Neutrophil (primary cell): ENCODE results near the gene TBCEL.

Experiments
- H3K27ac ChIP-seq: fragments of 200-600 bp; sonication (generic); 2 replicates; pipeline ENCODE4 v1.5.1; 2016; ENCODE audit warnings: mild to moderate bottlenecking, moderate library complexity
- H3K27me3 ChIP-seq: fragments of 200-600 bp; sonication (generic); 2 replicates; pipeline ENCODE4 v1.6.0; 2016; ENCODE audit warnings: mild to moderate bottlenecking
- H3K36me3 ChIP-seq: fragments of 200-600 bp; sonication (generic); 2 replicates; pipeline ENCODE4 v1.5.1; 2017
- H3K4me1 ChIP-seq, 2 experiments: fragments of 200-600 bp in 1 of 2; sonication (generic) in 1 of 2; 1 replicate in 1 of 2; 2 replicates in 1 of 2; pipeline versions ENCODE4 v1.5.1 to v1.6.1; 2013 to 2016; ENCODE audit warnings: low read depth in 1 of 2, low read length in 1 of 2, mild to moderate bottlenecking in 1 of 2, moderate library complexity in 1 of 2; ENCODE audit not compliant: control insufficient read depth in 1 of 2, insufficient read depth in 1 of 2
- H3K4me3 ChIP-seq, 2 experiments: fragments of 200-600 bp in 1 of 2; sonication (generic) in 1 of 2; 1 replicate in 1 of 2; 2 replicates in 1 of 2; pipeline ENCODE4 v1.5.1; 2013 to 2016; ENCODE audit warnings: low read depth in 1 of 2, low read length in 1 of 2, mild to moderate bottlenecking in 1 of 2, moderate library complexity in 1 of 2
- H3K9me3 ChIP-seq: fragments of 200-600 bp; sonication (generic); 2 replicates; pipeline ENCODE4 v1.5.1; 2016
- TF ChIP-seq, protein P1 (sequence below): fragments of 200-600 bp; sonication (generic); IDR thresholded peaks from 2 replicates; pipeline ENCODE4 v1.5.1; 2016; ENCODE audit warnings: antibody characterized with exemption

TBCEL gene

DNA sequence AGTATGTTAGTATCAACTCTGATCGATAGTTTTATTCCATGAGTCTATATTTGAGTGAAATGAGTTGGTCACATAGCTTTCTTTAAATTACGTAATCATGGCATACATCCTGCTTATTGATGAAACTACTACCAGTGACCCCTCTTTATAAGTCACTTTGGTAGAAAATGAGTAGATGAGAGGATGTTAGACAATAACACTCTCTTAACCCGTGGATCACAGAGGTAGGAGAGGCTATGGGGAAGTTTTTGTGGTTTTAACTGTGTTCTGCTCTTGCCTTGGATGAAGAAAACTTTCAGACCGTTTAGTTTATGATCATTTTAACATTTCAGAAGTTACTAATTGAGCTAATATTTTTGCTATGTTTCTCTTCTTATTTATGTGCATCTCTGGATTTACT, 34.0 kb downstream of the TBCEL start:
- Histone ChIP-seq H3K4me1 (no peaks in the 10 kb centered on the region), H3K4me3 (no peak overlapping the region), H3K27me3 (no peaks in the 10 kb centered on the region), H3K9me3 (no peaks in the 10 kb centered on the region), H3K36me3 (peaks cover 4% of the 10 kb centered on the region), H3K27ac (no peak overlapping the region)
- TF ChIP-seq, protein P1, sequence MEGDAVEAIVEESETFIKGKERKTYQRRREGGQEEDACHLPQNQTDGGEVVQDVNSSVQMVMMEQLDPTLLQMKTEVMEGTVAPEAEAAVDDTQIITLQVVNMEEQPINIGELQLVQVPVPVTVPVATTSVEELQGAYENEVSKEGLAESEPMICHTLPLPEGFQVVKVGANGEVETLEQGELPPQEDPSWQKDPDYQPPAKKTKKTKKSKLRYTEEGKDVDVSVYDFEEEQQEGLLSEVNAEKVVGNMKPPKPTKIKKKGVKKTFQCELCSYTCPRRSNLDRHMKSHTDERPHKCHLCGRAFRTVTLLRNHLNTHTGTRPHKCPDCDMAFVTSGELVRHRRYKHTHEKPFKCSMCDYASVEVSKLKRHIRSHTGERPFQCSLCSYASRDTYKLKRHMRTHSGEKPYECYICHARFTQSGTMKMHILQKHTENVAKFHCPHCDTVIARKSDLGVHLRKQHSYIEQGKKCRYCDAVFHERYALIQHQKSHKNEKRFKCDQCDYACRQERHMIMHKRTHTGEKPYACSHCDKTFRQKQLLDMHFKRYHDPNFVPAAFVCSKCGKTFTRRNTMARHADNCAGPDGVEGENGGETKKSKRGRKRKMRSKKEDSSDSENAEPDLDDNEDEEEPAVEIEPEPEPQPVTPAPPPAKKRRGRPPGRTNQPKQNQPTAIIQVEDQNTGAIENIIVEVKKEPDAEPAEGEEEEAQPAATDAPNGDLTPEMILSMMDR = no peak

DNA sequence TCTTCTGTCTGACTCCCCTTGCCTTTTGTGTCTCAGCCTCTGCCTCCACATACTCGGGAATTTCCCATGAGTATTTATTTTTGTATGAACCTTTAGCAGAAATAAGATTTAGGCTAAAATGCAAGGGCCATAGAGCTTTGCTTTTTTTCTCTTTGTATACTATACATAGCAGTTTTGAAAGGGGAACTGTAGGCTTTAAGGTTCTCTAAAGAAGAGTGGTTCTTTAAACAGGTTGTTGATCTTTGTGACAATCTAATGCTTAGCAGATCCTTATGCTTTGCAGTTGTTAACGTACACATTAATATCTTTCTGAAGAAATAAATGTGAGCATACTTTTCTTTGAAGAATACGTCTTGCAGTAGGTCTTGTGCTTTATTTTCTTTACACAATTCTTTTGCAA, 35.0 kb downstream of the TBCEL start:
- TF ChIP-seq, protein P1 = no peak
- H3K36me3 ChIP-seq = no peaks in the 10 kb centered on the region
- no peaks in the 10 kb centered on the region for H3K4me1 ChIP-seq
- no peaks in the 10 kb centered on the region for H3K27me3 ChIP-seq
- H3K4me3 ChIP-seq = no peak overlapping the region
- H3K27ac ChIP-seq = no peak overlapping the region
- no peaks in the 10 kb centered on the region for H3K9me3 ChIP-seq

DNA sequence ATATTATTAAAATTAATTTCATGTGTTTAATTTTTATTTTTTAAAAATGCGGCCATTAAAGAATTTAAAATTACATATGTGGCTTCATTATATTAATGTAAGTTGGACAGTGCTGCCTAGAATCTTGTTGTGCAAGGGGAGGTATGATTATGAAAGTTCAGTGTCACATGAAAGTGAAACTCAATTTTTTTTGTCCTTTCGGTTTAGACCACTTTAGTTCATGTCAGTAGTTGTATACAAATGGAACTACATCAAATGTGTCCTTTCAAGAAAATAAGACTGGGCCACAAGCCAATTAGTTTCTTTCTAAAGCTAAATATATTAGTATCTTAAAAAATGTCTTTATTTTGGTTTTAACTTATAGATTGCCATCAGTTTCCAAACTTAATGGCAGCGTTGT, 35.7 kb downstream of the TBCEL start:
- Histone ChIP-seq H3K36me3 (no peaks in the 10 kb centered on the region), H3K27ac (no peak overlapping the region), H3K27me3 (no peaks in the 10 kb centered on the region), H3K9me3 (no peaks in the 10 kb centered on the region), H3K4me3 (no peak overlapping the region), H3K4me1 (no peaks in the 10 kb centered on the region)
- TF ChIP-seq, protein P1 = no peak

DNA sequence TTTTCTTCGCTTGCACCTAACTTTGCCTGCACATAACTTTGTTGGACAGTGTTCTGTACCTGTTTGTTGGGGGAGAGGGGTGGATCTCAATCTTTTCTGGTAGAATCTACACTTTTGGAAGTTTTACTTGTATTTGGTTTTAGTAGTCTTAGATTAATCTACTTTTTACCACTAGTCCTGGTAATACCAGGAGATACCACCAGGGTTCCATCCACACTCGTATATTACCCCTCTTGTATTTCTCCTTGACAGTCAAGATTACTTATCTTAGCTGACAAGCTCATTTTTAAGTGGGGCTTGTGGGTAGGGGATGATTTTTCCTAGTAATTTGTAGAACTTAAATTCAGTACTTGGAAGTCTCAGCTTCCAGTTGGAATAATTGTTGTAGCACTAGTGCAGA, 39.8 kb downstream of the TBCEL start:
- Histone ChIP-seq H3K9me3 (no peaks in the 10 kb centered on the region), H3K27me3 (no peaks in the 10 kb centered on the region), H3K27ac (no peak overlapping the region), H3K4me3 (no peak overlapping the region), H3K4me1 (no peaks in the 10 kb centered on the region), H3K36me3 (no peaks in the 10 kb centered on the region)
- TF ChIP-seq, protein P1 = no peak

DNA sequence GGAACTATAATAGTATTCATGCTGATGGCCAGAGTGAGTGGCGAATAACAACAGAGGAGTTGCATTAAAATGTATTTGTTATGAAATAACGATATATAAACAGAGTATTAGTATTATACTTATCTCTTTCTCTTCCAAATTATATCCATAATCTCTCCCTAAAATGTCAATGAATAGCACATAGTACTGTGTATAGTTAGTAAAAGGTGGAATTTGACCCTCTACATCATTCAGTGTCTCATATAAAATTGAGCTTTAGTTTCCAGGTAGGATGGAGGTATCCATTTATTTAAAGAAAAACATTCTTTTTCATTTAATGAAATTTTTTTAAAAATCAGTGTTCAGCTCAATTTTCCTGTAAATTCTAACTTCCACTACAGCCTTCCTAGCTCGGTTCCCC, 42.7 kb downstream of the TBCEL start:
- Histone ChIP-seq H3K27me3 (no peaks in the 10 kb centered on the region), H3K4me1 (no peaks in the 10 kb centered on the region), H3K9me3 (no peaks in the 10 kb centered on the region)

More for the DNA sequence above, 42.7 kb downstream of the TBCEL start:
- Histone ChIP-seq H3K27ac (no peak overlapping the region), H3K36me3 (no peaks in the 10 kb centered on the region), H3K4me3 (no peak overlapping the region)
- TF ChIP-seq, protein P1 = no peak
